Neural crest cell (in vitro differentiated cells): ENCODE data around the gene WNT7A. TPM values are rescaled to one million over a fixed set of nuclear protein-coding genes. Genes with fewer than 3 reads are reported as not detected.

ENCODE experiments used
- DNase-seq: peaks from one replicate; pipeline ENCODE4 v3.0.0; 2021; ENCODE audit warnings: low read depth, mixed read lengths, low spot score
- H3K27ac Mint-ChIP-seq: one replicate; pipeline ENCODE4 v1.8.0; 2021; ENCODE audit warnings: mild to moderate bottlenecking, mixed read lengths; ENCODE audit not compliant: unreplicated experiment
- H3K27me3 Mint-ChIP-seq: 2 replicates; pipeline ENCODE4 v1.8.0; 2021; ENCODE audit warnings: low read depth, mild to moderate bottlenecking, mixed read lengths
- H3K36me3 Mint-ChIP-seq: 2 replicates; pipeline ENCODE4 v1.8.0; 2021; ENCODE audit warnings: low read depth, mild to moderate bottlenecking, mixed read lengths
- H3K4me1 Mint-ChIP-seq: 2 replicates; pipeline ENCODE4 v1.8.0; 2021; ENCODE audit warnings: mixed read lengths
- H3K4me3 Mint-ChIP-seq: one replicate; pipeline ENCODE4 v1.8.0; 2021; ENCODE audit warnings: mild to moderate bottlenecking, mixed read lengths
- H3K9me3 Mint-ChIP-seq: 2 replicates; pipeline ENCODE4 v1.8.0; 2021; ENCODE audit warnings: mixed read lengths
- total RNA-seq: library from RNA; stranded (reverse); gene quantifications from 2 replicates; pipeline ENCODE4 v1.2.1, GENCODE V29; 2021
- TF ChIP-seq, protein P1 (sequence below): fragments of 200-600 bp; sonication (generic); conservative IDR thresholded peaks from 2 replicates; pipeline ENCODE4 v1.5.0; 2021; ENCODE audit warnings: antibody characterized with exemption, mild to moderate bottlenecking

WNT7A gene
- total RNA-seq, 1 donor from 2014 or later = 9.8 TPM

DNA sequence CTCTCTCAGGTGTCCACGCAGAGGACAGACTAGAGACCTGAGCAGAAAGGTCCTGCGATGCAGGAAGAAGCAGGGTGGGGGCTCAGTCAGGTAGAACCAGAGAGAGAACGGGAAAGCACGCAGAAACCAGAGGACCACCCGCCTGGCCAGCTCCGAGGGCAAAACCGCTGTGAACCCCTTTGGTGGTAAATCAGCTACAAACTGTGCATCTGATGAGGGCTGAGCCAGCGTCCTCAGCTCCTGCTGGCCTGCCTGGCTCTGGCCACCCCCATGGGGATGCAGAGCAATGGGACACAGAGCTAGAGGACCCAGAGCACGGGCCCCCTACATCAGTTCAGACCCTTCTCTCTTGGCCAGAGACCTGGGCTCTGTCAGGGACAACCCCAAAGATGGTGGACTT is 44.6 kb downstream of the WNT7A start:
- no peaks in the 10 kb centered on the region for H3K36me3 Mint-ChIP-seq
- H3K27me3 Mint-ChIP-seq = no peaks in the 10 kb centered on the region
- peaks cover 10% of the 10 kb centered on the region for H3K4me1 Mint-ChIP-seq
- H3K4me3 Mint-ChIP-seq = no peak overlapping the region
- H3K27ac Mint-ChIP-seq = no peak overlapping the region
- H3K9me3 Mint-ChIP-seq = no peaks in the 10 kb centered on the region
- no peak for DNase-seq
- TF ChIP-seq, protein P1, sequence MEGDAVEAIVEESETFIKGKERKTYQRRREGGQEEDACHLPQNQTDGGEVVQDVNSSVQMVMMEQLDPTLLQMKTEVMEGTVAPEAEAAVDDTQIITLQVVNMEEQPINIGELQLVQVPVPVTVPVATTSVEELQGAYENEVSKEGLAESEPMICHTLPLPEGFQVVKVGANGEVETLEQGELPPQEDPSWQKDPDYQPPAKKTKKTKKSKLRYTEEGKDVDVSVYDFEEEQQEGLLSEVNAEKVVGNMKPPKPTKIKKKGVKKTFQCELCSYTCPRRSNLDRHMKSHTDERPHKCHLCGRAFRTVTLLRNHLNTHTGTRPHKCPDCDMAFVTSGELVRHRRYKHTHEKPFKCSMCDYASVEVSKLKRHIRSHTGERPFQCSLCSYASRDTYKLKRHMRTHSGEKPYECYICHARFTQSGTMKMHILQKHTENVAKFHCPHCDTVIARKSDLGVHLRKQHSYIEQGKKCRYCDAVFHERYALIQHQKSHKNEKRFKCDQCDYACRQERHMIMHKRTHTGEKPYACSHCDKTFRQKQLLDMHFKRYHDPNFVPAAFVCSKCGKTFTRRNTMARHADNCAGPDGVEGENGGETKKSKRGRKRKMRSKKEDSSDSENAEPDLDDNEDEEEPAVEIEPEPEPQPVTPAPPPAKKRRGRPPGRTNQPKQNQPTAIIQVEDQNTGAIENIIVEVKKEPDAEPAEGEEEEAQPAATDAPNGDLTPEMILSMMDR = no peak

DNA sequence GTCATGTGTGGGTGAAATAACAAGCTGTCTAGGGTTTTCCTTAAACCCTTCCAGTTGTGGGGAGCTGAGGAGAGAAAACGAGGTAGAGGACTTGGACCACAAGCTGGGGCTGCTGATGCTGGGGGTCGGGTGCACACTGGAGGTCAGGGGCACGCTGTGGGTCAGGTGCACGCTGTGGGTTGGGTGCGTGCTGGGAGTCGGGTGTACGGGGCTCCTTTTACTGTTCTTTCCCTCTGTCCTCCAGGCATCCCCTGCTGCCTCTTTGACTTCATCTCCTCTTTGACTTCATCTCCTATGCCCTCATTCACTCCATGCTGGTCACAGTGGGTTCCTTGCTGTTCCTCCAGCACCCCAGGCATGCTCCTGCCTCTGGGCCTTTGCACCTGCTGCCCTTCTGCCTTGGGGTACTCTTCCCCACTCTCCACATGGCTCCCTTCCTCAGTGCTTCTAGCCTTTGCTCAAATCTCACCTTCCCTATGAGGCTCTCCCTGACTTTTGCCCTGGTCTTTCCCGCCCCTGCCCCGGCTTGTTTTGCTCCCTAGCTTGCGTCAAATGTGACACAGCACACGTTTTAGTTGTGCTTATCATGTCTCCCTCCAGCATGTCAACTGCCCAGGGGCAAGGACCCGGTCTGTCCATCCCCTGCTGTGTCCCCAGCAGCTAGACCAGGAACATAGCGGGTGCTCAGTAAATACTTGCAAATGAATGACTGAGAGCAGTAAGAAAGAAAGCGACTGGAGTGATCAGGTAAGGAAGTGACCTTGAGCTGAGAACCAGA is 45.4 kb downstream of the WNT7A start:
- Mint-ChIP-seq H3K4me3 (no peak overlapping the region), H3K4me1 (peaks cover 10% of the 10 kb centered on the region), H3K36me3 (no peaks in the 10 kb centered on the region), H3K27ac (peak overlapping the region; percentile 79), H3K9me3 (no peaks in the 10 kb centered on the region), H3K27me3 (no peaks in the 10 kb centered on the region)
- no peak for DNase-seq
- TF ChIP-seq, protein P1 = no peak

DNA sequence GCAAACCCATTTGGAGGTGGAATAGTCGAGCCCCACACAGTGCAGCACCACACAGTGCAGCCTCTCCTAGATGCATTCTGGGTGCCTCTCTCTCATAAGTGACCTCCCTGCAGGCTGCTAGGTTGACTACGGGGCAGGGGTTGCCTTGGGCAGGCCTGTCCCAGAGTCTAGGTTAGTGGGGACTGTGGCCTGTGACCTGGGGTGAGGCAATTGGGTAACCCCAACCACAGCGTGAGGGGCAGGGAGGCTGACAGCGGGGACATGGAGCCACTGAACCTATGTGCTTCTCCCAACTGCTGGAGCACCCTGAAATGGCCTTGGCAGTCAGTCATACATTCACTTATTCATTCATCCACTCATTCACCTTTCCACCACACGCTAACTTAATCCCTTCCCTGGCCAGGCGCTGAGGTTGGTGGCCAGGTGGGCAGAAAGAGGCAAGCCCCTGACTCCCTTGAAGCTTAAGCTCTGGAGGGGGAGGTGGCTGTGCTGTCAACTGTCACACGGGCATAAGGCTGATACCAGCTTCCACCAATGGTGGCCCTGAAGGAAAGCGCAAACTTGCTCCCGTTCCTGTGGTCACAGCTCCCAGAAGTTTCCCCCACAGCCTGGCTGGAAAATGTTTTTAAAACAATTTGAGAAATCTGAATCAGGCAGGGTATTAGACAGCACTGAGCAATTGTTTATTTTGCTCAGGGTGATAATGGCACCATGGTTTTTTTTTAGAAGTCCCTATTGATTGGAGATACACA is 46.2 kb downstream of the WNT7A start:
- no peaks in the 10 kb centered on the region for H3K27me3 Mint-ChIP-seq
- DNase-seq = no peak
- TF ChIP-seq, protein P1 = no peak
- no peaks in the 10 kb centered on the region for H3K36me3 Mint-ChIP-seq
- H3K9me3 Mint-ChIP-seq = no peaks in the 10 kb centered on the region
- H3K4me1 Mint-ChIP-seq = peaks cover 10% of the 10 kb centered on the region
- H3K4me3 Mint-ChIP-seq = no peak overlapping the region
- H3K27ac Mint-ChIP-seq = peak overlapping the region; percentile 6

DNA sequence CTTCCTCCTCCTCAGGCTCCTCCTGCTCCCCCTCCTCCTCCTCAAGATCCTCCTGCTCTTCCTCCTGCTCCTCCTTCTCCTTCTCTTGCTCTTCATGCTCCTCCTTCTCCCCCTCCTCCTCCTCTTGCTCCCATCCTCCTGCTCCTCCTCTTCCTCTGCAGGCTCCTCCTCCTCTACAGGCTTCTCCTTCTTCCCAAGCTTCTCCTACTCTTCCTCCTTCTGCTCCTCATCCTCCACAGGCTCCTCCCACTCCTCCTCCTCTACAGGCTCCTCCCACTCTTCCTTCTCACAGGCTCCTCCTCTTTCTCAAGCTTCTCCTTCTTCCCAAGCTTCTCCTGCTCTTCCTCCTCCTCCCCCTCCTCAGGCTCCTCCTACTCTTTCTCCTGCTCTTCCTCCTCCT is 47.7 kb downstream of the WNT7A start:
- Mint-ChIP-seq H3K9me3 (no peaks in the 10 kb centered on the region), H3K4me3 (no peak overlapping the region)

DNA sequence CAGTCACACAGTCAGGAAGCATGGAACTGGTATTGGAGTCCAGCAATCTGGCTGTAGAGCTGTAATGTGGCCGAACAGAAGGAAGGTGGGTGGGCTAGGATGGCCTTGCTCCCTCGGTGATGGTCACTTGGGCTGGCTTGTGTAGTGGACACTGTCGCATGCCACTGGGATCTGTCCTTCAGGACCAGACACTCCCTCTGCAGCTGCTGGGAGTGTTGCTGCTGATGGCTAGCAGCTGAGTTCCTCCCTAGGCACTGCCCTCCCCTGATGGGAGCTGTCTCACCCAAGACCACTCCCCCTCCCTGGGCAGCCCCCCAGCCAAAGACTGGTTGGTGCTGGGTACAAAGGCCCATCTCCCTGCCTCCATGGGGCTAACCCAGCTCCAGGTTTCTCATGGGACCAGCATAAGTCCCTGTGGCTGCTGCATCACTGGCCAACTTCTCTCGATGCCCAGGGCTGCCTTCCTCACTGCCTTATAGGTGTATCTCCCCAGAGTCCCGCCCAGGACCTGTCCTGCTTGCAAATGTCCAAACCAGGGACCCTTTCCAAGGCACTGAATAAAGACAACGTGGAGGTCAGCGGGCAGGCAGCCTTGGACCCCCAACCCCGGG is 48.4 kb downstream of the WNT7A start:
- H3K4me1 Mint-ChIP-seq = peaks cover 11% of the 10 kb centered on the region
- H3K9me3 Mint-ChIP-seq = no peaks in the 10 kb centered on the region
- DNase-seq = no peak
- no peaks in the 10 kb centered on the region for H3K27me3 Mint-ChIP-seq
- TF ChIP-seq, protein P1 = no peak
- H3K27ac Mint-ChIP-seq = no peak overlapping the region
- H3K36me3 Mint-ChIP-seq = no peaks in the 10 kb centered on the region
- H3K4me3 Mint-ChIP-seq = no peak overlapping the region

More for the DNA sequence above, 47.7 kb downstream of the WNT7A start:
- peaks cover 10% of the 10 kb centered on the region for H3K4me1 Mint-ChIP-seq
- TF ChIP-seq, protein P1 = no peak
- no peaks in the 10 kb centered on the region for H3K27me3 Mint-ChIP-seq
- H3K36me3 Mint-ChIP-seq = no peaks in the 10 kb centered on the region
- no peak overlapping the region for H3K27ac Mint-ChIP-seq
- no peak for DNase-seq
